MM.1S (cell line): ENCODE results near the gene PDCD2L.
"Not testable (repeated sequence)": the region's sequence is repeated elsewhere in the genome, so short reads cannot be mapped to it uniquely, and the experiment has no call there.

Experiments
- EZH2 ChIP-seq: fragments of 300-600 bp; sonication (generic); optimal IDR thresholded peaks from 2 replicates; pipeline ENCODE3; 2017; ENCODE audit warnings: low read depth, mild to moderate bottlenecking, antibody characterized with exemption, low read length, mixed read lengths
- TF ChIP-seq, protein P1 (sequence below): fragments of 300-600 bp; sonication (generic); IDR thresholded peaks from 2 replicates; pipeline ENCODE4 v1.5.1; 2016; ENCODE audit warnings: antibody characterized with exemption, low read length, mixed read lengths

DNA sequence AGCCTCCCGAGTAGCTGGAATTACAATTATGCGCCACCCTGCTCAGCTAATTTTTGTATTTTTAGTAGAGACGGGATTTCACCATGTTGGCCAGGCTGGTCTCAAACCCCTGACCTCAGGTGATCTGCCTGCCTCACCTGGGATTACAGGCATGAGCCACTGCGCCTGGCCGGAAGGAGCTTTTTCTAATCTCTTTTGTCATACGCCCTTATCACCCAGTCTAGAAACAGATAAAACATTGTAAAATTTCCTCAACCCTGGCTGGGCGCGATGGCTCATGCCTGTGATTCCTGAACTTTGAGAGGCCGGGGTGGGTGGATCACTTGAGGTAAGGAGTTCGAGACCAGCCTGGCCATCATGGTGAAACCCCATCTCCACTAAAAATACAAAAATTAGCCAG, 35.0 kb upstream of the PDCD2L start:
- TF ChIP-seq, protein P1, sequence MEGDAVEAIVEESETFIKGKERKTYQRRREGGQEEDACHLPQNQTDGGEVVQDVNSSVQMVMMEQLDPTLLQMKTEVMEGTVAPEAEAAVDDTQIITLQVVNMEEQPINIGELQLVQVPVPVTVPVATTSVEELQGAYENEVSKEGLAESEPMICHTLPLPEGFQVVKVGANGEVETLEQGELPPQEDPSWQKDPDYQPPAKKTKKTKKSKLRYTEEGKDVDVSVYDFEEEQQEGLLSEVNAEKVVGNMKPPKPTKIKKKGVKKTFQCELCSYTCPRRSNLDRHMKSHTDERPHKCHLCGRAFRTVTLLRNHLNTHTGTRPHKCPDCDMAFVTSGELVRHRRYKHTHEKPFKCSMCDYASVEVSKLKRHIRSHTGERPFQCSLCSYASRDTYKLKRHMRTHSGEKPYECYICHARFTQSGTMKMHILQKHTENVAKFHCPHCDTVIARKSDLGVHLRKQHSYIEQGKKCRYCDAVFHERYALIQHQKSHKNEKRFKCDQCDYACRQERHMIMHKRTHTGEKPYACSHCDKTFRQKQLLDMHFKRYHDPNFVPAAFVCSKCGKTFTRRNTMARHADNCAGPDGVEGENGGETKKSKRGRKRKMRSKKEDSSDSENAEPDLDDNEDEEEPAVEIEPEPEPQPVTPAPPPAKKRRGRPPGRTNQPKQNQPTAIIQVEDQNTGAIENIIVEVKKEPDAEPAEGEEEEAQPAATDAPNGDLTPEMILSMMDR = not testable (repeated sequence)
- not testable (repeated sequence) for TF ChIP-seq EZH2
